IMR-90 (cell line): ENCODE data around the gene EDARADD. TPM values are rescaled to one million over a fixed set of nuclear protein-coding genes. Genes with fewer than 3 reads are reported as not detected.

Experiments used
- ATAC-seq: fragments of 200-7000 bp; cut with Tn5 transposase; 2 replicates; pipeline ENCODE4 v1.9.1; 2020; ENCODE audit warnings: low read depth, mild to moderate bottlenecking, moderate library complexity
- BruUV-seq: library from RNA; stranded (reverse); fragments of 400-500 nt; replicated peaks from 2 replicates; lab custom pipeline; 2021; lab: Mats Ljungman, UMichigan
- CTCF ChIA-PET: fragments of 300-600 bp; formaldehyde crosslinking; extraction: SDS; loops from one replicate; lab custom pipeline; 2021; ENCODE audit warnings: antibody characterized with exemption; lab: Yijun Ruan, JAX
- POLR2A ChIA-PET: fragments of 300-600 bp; sonication (Branson Sonifier 250); formaldehyde crosslinking; loops from one replicate; lab custom pipeline; 2022; ENCODE audit warnings: antibody characterized with exemption; ENCODE audit not compliant: unreplicated experiment; lab: Charles Lee
- DNase-seq: peaks from one replicate; pipeline ENCODE4 v3.0.0; 2013
- H2AFZ ChIP-seq: replicated peaks from 2 replicates; pipeline ENCODE3; 2013; ENCODE audit warnings: low read length, mild to moderate bottlenecking; ENCODE audit not compliant: poor library complexity
- H2AK5ac ChIP-seq: 2 replicates; pipeline ENCODE4 v1.6.1; 2013; ENCODE audit warnings: low read depth, low read length, inconsistent platforms
- H2AK9ac ChIP-seq: replicated peaks from 2 replicates; pipeline ENCODE3; 2013; ENCODE audit warnings: mild to moderate bottlenecking, low read depth, low read length, moderate library complexity; ENCODE audit not compliant: poor library complexity
- H2BK120ac ChIP-seq: 2 replicates; pipeline ENCODE4 v1.6.1; 2013; ENCODE audit warnings: low read depth, low read length, inconsistent platforms
- H2BK15ac ChIP-seq: 3 replicates; pipeline ENCODE4 v1.6.1; 2013; ENCODE audit warnings: low read depth, low read length, inconsistent platforms
- H2BK20ac ChIP-seq: 2 replicates; pipeline ENCODE4 v1.6.1; 2013; ENCODE audit warnings: low read depth, mild to moderate bottlenecking, inconsistent platforms, low read length, moderate library complexity
- H2BK5ac ChIP-seq: 2 replicates; pipeline ENCODE4 v1.6.1; 2013; ENCODE audit warnings: mild to moderate bottlenecking, low read depth, low read length, inconsistent platforms; ENCODE audit not compliant: poor library complexity, severe bottlenecking
- H3K14ac ChIP-seq: replicated peaks from 2 replicates; pipeline ENCODE4 v1.6.1; 2013; ENCODE audit warnings: low read depth, low read length, inconsistent platforms
- H3K18ac ChIP-seq: 2 replicates; pipeline ENCODE4 v1.6.1; 2013; ENCODE audit warnings: low read depth, low read length, control low read depth
- H3K23ac ChIP-seq: 2 replicates; pipeline ENCODE4 v1.6.1; 2013; ENCODE audit warnings: low read depth, low read length, inconsistent platforms
- H3K27ac ChIP-seq: 2 replicates; pipeline ENCODE4 v1.5.1; 2013; ENCODE audit warnings: mild to moderate bottlenecking, control low read depth, low read length; ENCODE audit not compliant: insufficient read depth
- H3K27me3 ChIP-seq: 2 replicates; pipeline ENCODE4 v1.6.1; 2013; ENCODE audit warnings: low read length; ENCODE audit not compliant: control insufficient read depth, insufficient read depth
- H3K36me3 ChIP-seq: 2 replicates; pipeline ENCODE4 v1.6.1; 2013; ENCODE audit warnings: low read length, mixed read lengths; ENCODE audit not compliant: control insufficient read depth, insufficient read depth
- H3K4ac ChIP-seq: 2 replicates; pipeline ENCODE4 v1.6.1; 2013; ENCODE audit warnings: low read depth, low read length, inconsistent platforms
- H3K4me1 ChIP-seq: 2 replicates; pipeline ENCODE4 v1.6.1; 2013; ENCODE audit warnings: low read length, mixed read lengths; ENCODE audit not compliant: control insufficient read depth, insufficient read depth
- H3K4me2 ChIP-seq: 2 replicates; pipeline ENCODE4 v1.6.1; 2013; ENCODE audit warnings: low read depth, mild to moderate bottlenecking, control low read depth, low read length, moderate library complexity
- H3K4me3 ChIP-seq: 2 replicates; pipeline ENCODE4 v1.5.1; 2013; ENCODE audit warnings: low read depth, mild to moderate bottlenecking, control low read depth, low read length, moderate library complexity; ENCODE audit not compliant: insufficient read depth
- H3K56ac ChIP-seq: 2 replicates; pipeline ENCODE4 v1.6.1; 2013; ENCODE audit warnings: low read length, inconsistent platforms; ENCODE audit not compliant: insufficient read depth; ENCODE audit errors: extremely low read depth
- H3K79me1 ChIP-seq, 2 experiments: 2 replicates each; pipeline ENCODE4 v1.6.1; 2013; ENCODE audit warnings: low read length in 2 of 2, inconsistent platforms in 1 of 2, low read depth in 1 of 2
- H3K9ac ChIP-seq: 2 replicates; pipeline ENCODE4 v1.6.1; 2013; ENCODE audit warnings: low read depth, low read length, control low read depth
- H3K9me1 ChIP-seq: 2 replicates; pipeline ENCODE4 v1.6.1; 2013; ENCODE audit warnings: low read length, inconsistent platforms; ENCODE audit not compliant: insufficient read depth
- H3K9me3 ChIP-seq: 2 replicates; pipeline ENCODE4 v1.6.1; 2013; ENCODE audit warnings: low read length; ENCODE audit not compliant: control insufficient read depth, insufficient read depth
- H4K20me1 ChIP-seq: 2 replicates; pipeline ENCODE4 v1.6.1; 2013; ENCODE audit warnings: low read length, inconsistent platforms; ENCODE audit not compliant: insufficient read depth
- H4K5ac ChIP-seq: 2 replicates; pipeline ENCODE4 v1.6.1; 2013; ENCODE audit warnings: mild to moderate bottlenecking, low read depth, low read length, control low read depth
- H4K8ac ChIP-seq, 2 experiments: 2 replicates each; pipeline ENCODE4 v1.6.1; 2013; ENCODE audit warnings: low read depth in 2 of 2, low read length in 2 of 2, control low read depth in 1 of 2, inconsistent platforms in 1 of 2
- H4K91ac ChIP-seq: 2 replicates; pipeline ENCODE4 v1.6.1; 2013; ENCODE audit warnings: low read depth, low read length, inconsistent platforms; ENCODE audit not compliant: insufficient read depth
- MAFK ChIP-seq: IDR thresholded peaks from 2 replicates; pipeline ENCODE4 v1.6.1; 2012; ENCODE audit warnings: low read depth, low read length, improper control_type of control experiment
- USF2 ChIP-seq: fragments of 150-350 bp; IDR thresholded peaks from 2 replicates; pipeline ENCODE4 v1.6.1; 2017; ENCODE audit warnings: mild to moderate bottlenecking, antibody characterized with exemption, low read length, low read depth
- WGBS, 2 experiments: methylation state at CpG; one replicate each; pipeline versions ENCODE4 v1.1.5 to v1.1.7; 2013; ENCODE audit warnings: missing lambda C conversion rate in 2 of 2; ENCODE audit not compliant: insufficient read length in 1 of 2; ENCODE audit errors: extremely low coverage in 2 of 2; 5-methylcytosine and 5-hydroxymethylcytosine counted together
- dilution Hi-C: fragments of 300-500 bp; cut with HindIII; formaldehyde crosslinking; loops from one replicate; pipeline ENCODE4 v1.14.3; 2018; ENCODE audit warnings: low sequenced_read_pairs; ENCODE audit not compliant: unreplicated experiment
- in situ Hi-C: fragments of 300-500 bp; cut with MboI; formaldehyde crosslinking; loops from 3 replicates; pipeline ENCODE4 v1.14.3; 2019; ENCODE audit warnings: low sequenced_read_pairs, inconsistent platforms, mixed read lengths
- intact Hi-C: fragments of 100-400 bp; cut with micrococcal nuclease; formaldehyde crosslinking; loops from 2 replicates; pipeline ENCODE4 v1.10.0; 2022
- polyA plus RNA-seq, 3 experiments: library from polyadenylated mRNA; depleted of rRNA; stranded (reverse); fragments of >200 nt; gene quantifications; 2 replicates each; pipeline ENCODE4 v1.2.3, GENCODE V29; 2012; ENCODE audit warnings: low replicate concordance in 1 of 3
- total RNA-seq: library from RNA; depleted of rRNA; stranded (reverse); fragments of >200 nt; gene quantifications from 2 replicates; pipeline ENCODE4 v1.2.3, GENCODE V29; 2012

Gene EDARADD
- total and polyA plus RNA-seq, 2 of the 4 experiments (the other 2 are of a cell fraction), result not detected

DNA sequence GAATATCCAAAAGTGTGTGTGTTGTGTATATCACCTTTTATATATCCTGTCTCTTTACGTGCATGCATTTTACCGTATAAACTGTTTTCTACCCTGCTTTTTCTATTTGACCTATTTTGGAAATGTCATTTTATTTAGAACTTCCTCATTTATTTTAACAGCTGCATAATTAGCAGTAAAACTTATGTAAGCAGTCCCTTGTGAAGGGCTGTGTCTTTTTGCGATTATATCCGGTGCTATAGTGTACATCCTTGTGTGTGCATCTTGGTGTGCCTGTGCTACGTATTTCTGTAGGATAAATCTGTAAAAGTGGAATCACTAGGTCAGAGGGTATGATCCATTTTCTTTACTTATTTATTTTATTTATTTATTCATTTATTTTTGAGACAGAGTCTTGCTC, 136.9 kb downstream of the EDARADD start:
- Histone ChIP-seq H3K36me3 (peaks cover 5% of the 10 kb centered on the region), H3K9ac (no peak overlapping the region), H3K4ac (no peak overlapping the region), H3K27ac (no peak overlapping the region), H3K23ac (no peak overlapping the region), H3K4me3 (no peak overlapping the region), H2BK15ac (no peak overlapping the region), H2BK5ac (no peak overlapping the region), H3K18ac (no peak overlapping the region), H3K4me1 (peaks cover 7% of the 10 kb centered on the region), H4K91ac (no peak overlapping the region), H3K14ac (no peak overlapping the region), H2AFZ (no peak overlapping the region), H3K79me1 (peaks cover 7 to 18% of the 10 kb centered on the region in 2 experiments), H3K9me3 (no peaks in the 10 kb centered on the region), H3K4me2 (no peak overlapping the region), H4K20me1 (no peaks in the 10 kb centered on the region), H2BK120ac (no peak overlapping the region), H3K9me1 (0 out of 2 replicates have a peak, but pooled peaks cover 3% of the 10 kb centered on the region), H3K56ac (no peak overlapping the region), H2AK9ac (no peak overlapping the region), H4K8ac (no peak overlapping the region), H2AK5ac (no peak overlapping the region), H3K27me3 (no peaks in the 10 kb centered on the region), H4K5ac (no peak overlapping the region), H2BK20ac (no peak overlapping the region)
- POLR2A ChIA-PET, result no interaction called here
- CTCF ChIA-PET, result interaction anchor here (1.3 kb wide), 1 partner anchor 28 kb away, joined by 3 read pairs; no protein-coding TSS in a partner anchor
- dilution Hi-C loops, result no loop called here
- no peak for TF ChIP-seq MAFK
- TF ChIP-seq USF2, result no peak
- ATAC-seq, result no peak
- no CpG with 5 or more reads among the region's 5 CpGs for WGBS, 2 experiments
- in situ Hi-C loops, result no loop called here
- DNase-seq, result no peak
- no TSS peak for BruUV-seq
- intact Hi-C loops, result loop anchor here (1.0 kb wide), 1 partner anchor 422 kb away; no protein-coding TSS in a partner anchor
